ENCODE measurements around the gene CACNA2D3.

DNA sequence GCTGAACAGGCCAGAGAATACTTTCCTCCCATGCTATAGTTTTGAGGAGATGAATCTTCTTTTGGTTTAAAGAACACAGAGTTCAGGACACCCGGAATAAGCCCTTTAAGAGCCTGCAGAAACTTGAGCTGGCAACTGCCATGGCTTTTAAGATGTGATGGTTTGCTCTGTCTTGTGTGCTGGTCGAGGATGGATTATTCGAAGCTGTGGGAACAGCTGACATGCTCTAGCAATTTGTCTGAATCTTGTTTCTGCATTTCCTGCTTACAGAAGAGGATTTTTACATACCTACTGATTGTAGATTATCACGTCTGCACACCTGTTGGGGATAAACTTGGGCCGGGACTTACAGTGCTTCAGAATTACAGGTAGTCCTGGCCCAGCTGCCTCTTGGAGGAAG is 408.6 kb downstream of the CACNA2D3 start:
- TF ChIP-seq CTCF (IDR thresholded peaks at IDR 0.05; ENCODE audit: insufficient read depth, low read length, poor library complexity, severe bottlenecking), result no peak
- no peak for TF ChIP-seq EZH2phosphoT487 (conservative IDR thresholded peaks at IDR 0.05; ENCODE audit: low read length)

All from SU-DHL-6 (cell line).